ENCODE data around the gene HELZ2.

Gene HELZ2

DNA sequence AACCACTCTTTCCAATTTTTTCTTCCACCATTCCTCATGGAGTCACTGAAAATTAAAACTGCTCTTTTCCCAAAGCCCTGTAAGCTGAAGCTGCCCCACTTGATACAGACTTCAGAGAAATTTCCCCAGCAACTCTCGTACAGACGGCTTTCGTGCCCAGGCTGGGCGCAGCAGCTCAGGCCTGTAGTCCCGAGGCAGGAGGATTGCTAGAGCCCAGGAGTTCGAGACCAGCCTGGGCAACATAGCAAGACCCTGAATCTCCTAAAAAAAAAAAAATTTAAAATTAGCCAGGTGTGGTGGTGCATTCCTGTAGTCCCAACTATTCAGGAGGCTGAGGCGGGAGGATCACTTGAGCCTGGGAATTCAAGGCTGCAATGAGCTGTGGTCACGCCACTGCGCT, 46.9 kb downstream of the HELZ2 start:
- DNase-seq (ENCODE audit: low read depth in 3 of 3) = no peak

DNA sequence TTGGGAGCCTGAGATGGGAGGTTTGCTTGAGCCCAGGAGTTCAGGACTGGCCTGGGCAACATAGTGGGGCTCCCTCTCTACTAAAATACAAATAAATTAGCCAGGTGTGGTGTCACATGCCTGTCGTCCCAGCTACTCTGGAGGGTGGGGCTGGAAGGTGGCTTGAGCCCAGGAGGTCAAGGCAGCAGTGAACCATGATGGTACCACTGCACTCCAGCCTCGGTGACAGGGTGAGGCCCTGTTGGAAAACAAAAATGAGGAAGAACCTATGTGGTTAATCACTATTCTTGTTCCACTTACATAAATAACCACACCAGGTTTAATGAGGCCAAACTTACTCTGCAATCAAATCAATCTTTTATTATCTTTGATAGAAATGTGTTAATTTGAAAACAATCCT, 48.1 kb downstream of the HELZ2 start:
- DNase-seq (ENCODE audit: low read depth in 3 of 3) = no peak

- no peak for DNase-seq (ENCODE audit: low read depth in 3 of 3)
Measured at GRCh38 chr20:63525185-63525584, 48.9 kb downstream of the HELZ2 start.

Measured in stimulated activated CD4-positive, alpha-beta T cell treated with anti-CD3 and anti-CD28 coated beads, TNF-alpha, amount 100 ng/mL, for 48 hours (primary cell).